Fibroblast of mammary gland (primary cell): ENCODE data around the gene LRFN4.
A peak's percentile ranks its signal among the peaks of the same experiment; 100 is the strongest.

Experiments
- DNase-seq: peaks from one replicate; pipeline ENCODE4 v3.0.0-alpha.2; 2010; ENCODE audit warnings: low read depth
- H3K4me3 ChIP-seq: 2 replicates; pipeline ENCODE4 v1.5.1; 2011; ENCODE audit warnings: low read depth, mild to moderate bottlenecking, low read length, moderate library complexity; ENCODE audit not compliant: control insufficient read depth
- TF ChIP-seq, protein P1 (sequence below): conservative IDR thresholded peaks from 2 replicates; pipeline ENCODE4 v1.5.1; 2011; ENCODE audit warnings: low read depth, low read length, inconsistent platforms; ENCODE audit not compliant: control insufficient read depth, insufficient read depth

The LRFN4 gene

DNA sequence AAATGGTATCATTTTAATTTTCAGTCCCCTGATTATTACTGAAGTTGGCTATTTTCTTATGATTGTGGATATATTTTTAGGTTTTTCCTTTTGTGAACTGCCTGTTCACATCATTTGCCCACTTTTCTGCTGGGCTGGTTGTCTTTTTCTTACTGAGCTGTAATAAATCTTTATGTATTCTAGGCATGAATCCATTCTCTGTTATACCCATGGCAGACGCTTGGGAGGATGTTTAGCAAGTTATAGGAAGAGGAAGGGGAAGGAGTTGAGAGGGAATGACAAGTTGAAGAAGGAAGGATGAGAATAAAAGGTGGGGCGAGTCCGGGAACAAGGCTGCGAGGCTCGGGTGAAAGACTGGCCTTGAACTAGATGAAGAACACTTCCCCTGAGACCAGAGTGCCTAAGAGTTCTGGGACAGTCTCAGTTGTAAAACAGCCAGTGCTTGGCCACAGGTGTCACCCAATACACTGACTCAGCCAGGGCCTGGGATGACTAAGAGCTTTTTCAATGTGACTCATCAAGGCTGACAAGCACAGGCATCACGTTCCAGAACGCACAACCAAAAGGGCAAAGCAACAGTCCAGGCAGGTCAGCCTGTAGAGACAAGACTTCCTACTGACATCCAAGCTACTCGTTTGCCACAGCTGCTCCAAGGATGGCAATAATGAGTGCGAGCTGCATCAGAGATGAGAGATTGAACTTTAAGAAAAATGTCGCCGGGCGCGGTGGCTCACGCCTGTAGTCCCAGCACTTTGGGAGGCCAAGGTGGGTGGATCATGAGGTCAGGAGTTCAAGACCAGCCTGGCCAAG is 35.2 kb downstream of the LRFN4 start:
- TF ChIP-seq, protein P1, sequence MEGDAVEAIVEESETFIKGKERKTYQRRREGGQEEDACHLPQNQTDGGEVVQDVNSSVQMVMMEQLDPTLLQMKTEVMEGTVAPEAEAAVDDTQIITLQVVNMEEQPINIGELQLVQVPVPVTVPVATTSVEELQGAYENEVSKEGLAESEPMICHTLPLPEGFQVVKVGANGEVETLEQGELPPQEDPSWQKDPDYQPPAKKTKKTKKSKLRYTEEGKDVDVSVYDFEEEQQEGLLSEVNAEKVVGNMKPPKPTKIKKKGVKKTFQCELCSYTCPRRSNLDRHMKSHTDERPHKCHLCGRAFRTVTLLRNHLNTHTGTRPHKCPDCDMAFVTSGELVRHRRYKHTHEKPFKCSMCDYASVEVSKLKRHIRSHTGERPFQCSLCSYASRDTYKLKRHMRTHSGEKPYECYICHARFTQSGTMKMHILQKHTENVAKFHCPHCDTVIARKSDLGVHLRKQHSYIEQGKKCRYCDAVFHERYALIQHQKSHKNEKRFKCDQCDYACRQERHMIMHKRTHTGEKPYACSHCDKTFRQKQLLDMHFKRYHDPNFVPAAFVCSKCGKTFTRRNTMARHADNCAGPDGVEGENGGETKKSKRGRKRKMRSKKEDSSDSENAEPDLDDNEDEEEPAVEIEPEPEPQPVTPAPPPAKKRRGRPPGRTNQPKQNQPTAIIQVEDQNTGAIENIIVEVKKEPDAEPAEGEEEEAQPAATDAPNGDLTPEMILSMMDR = no peak

DNA sequence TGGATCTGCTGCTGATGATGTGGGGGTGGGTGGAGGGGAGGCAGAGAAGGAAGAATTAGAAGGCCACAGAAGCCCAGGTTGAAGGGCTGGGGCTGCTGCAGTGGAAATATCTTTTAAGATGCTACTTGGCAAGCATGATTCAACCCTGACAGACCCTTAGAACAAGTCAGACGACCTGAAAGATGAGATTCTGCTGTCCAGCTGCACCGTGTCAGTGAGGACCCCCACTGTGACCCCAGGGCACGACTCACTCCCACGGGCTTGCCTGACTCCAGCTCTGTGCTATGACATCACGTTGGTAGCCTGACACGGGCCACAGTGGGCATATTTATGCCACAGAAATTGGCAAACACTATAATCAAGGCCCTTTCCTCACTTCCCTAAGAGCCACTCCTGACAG is 36.0 kb downstream of the LRFN4 start:
- no peak overlapping the region for H3K4me3 ChIP-seq
- TF ChIP-seq, protein P1 = no peak
- DNase-seq = peak; percentile 25

More for the DNA sequence above, 35.2 kb downstream of the LRFN4 start:
- peak; percentile 99 for DNase-seq
- H3K4me3 ChIP-seq = no peak overlapping the region

DNA sequence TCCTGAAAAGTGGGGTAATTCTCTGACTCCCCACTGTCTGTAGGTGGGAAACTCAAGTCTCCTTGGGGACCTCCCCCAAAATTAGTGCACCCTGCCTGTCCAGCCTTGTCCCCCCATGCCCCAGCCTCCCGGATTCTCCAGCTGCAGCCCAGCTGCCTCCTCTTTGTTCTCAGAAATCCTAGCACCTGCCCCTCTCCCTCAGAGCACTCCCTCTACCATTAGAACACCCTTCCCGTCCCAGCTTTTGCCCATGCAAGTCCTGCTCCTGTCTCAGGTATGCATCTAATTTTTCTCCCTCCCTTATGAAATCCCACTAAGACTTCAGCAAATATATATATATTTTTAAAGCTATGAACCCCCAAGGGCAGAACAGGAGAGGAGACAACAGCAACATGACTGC is 37.3 kb downstream of the LRFN4 start:
- no peak for DNase-seq
- TF ChIP-seq, protein P1 = no peak
- H3K4me3 ChIP-seq = no peak overlapping the region

DNA sequence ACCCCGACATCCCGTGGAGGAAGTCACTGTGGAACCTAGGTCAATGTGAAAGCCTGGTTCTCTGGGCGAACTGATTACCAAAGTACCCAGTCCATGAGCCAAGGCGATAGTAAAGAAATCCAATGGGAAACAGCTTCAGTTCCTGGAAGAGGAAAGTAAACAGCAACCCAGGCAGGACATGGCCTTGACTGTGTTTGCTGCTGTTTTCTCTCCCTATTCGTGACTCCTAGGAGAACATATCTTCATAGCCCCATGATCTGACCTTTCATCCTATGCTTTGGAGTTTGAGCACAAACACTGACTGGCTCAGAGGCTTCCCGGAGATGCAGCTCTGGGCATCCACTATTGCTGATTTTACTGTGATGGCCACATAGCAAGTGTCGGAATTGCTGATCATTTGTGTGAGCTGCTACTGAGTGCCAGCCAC is 45.1 kb downstream of the LRFN4 start:
- DNase-seq = no peak
- no peak overlapping the region for H3K4me3 ChIP-seq
- TF ChIP-seq, protein P1 = no peak

DNA sequence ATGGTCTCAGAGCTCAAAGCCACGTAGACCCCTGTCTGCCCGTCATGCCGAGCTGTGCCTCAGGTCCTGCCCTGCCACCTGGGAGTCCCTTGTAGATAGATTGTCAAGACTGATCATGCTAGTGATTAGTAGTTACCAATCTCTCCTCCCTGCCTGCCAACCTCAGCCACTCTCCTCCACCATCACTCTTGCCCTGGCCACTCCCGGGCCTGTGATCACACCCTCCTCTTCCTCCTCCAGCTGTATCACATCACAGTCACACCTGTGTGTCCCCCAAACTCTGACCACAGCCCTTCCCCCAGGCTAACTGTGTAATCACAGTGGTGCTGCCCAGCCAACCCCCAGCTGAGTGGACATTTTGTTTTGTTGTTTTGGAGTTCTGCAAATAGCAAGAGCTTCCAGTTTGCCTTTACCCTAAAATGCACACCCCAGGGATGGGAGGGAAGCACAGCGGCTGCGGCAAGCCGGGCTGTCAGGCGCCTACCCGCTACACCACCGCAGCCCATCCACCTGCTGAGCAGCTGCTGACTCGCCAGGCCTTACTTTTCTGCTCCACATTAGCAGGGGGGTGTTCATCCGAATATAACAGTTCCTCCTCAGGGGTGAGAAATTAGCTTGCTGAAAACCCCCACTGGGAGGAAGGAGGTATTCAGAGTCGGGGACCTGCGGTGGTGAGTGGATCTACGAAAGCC is 45.8 kb downstream of the LRFN4 start:
- no peak for DNase-seq
- H3K4me3 ChIP-seq = no peak overlapping the region
- TF ChIP-seq, protein P1 = no peak

DNA sequence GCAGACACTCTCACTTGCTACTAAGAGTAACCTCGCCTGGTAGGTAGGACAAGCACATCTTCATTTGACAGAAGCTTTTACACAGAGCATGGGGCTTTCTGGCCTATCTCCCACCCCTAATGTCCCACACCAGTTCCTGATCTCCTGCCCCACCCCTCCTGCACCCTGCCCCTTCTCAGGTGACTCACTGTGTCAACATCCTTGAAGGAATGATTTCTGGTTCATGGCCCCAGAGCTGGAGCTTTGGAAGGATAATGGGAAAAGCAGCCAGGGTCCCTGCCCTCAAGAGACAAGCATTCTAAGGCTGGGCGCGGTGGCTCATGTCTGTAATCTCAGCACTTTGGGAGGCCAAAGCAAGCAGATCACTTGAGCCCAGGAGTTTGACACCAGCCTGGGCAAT is 47.2 kb downstream of the LRFN4 start:
- peak; percentile 49 for DNase-seq
- TF ChIP-seq, protein P1 = no peak
- no peak overlapping the region for H3K4me3 ChIP-seq
